GM18907 (cell line): ENCODE results near the gene CACNA1B.
"Not testable (repeated sequence)": the region's sequence is repeated elsewhere in the genome, so short reads cannot be mapped to it uniquely, and the experiment has no call there.

ENCODE experiments used
- ATAC-seq: cut with Tn5 transposase; IDR thresholded peaks from one replicate; pipeline ENCODE4 v1.9.1; 2021; ENCODE audit warnings: mild to moderate bottlenecking, moderate library complexity; ENCODE audit not compliant: unreplicated experiment

Gene CACNA1B

GRCh38 chr9:138068601-138069035, 191.0 kb downstream of the CACNA1B start:
- ATAC-seq: no peak

DNA sequence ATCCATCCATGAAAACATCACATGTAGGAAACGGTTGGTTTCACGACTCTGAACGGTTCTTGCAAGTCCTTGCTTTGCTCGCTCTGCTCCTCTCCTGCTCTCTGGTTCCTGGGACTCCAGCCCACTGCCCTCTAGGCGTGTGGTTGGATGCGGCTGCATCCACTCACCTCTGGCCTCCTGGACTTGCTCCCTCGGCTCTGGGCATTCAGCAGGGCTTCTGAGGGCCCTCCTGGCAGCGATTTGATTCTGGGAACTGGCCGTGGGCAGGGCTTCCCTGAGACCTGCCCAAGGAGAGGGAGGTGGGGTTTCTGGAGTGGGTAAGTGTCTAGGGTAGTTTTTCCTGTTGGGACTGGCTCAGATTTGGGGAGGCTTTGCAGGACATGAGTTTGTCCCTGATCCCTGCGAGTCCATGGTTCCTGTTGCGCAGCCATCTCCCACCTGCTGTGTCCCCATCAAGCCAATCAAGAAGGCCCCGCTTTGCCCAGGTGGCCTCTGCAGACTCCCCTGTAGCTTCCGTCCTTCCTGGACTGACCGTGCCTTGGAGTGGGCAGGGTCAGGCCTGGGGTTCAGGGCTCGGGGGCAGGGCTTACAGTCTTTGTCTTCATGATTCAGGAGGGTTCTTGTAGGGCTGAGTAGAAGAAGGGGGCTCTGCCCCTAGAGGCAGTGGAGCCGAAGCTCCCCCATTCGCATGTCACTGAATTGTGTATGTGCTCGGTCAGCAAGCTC, 192.3 kb downstream of the CACNA1B start:
- no peak for ATAC-seq

GRCh38 chr9:138070815-138071214, 193.2 kb downstream of the CACNA1B start:
- ATAC-seq: no peak

DNA sequence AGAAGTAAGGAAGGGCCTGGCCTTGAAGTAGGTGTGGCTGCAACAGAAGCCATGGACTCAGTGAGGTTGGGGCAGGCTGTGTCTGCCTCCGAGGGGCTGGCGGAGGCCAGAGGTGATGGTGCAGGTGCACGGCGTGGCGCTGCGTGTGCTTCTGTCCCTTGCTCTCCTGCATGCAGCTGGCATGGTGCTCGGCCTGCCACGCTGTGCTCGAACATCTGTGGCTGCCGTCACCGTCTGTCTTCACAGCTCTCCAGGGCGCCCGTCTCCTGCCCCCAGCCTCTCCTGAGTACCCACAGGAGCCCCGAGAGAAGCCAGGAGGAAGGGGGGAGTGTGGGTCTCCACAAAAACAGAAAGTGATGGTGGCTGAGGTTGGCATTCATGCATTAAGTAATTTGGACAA, 193.7 kb downstream of the CACNA1B start:
- ATAC-seq: no peak

DNA sequence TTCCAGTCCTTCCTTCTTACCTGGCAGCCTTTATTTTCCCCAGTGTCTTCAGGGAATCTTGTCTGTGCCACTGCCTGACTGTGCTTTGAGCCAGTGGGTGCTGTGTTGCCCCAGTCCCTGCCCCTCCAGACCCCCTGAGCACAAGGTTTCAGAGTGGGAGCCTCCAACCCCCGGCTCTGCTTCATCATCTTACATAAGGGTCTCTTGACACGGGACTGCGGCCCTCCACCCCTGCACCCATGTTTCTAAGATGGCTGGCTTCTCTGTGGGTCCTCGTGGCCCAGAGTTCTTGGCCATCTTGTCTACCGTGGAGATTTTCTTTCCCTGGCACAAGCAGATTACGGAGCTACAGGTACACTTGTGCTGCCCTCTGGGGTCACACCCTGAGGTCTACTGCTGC, 194.1 kb downstream of the CACNA1B start:
- ATAC-seq: no peak

DNA sequence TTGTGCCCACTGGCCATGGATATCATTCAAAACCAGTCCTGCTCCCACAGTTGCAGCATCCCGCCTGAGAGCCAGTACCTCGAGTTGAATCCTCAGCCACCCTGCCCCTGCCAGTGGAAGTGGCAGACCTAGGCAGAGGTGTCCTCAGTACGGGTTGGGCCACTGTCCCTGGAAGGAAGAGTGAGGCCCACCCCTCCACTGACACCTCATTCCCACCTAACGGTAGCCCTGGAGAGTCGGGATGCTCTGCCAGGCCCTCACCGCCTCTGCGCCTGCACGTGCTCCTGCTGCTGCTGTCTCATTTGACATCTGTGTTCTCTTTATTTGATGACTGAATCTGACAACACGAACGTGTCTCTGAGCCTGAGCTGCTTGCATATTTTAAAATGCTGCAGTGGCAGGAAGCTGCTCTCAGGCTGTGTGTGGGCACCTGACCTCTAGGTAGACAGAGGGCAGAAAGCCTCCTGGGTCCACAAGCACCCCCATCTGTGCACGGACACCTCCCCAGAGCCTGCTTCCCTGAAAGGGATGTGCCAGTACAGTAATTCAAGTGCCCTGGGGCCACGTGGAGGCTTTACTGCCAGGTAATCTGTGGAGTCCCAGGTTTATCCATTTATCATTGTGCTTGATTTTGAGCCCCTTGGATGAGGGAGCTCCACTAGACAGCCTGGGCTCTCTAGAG, 194.7 kb downstream of the CACNA1B start:
- ATAC-seq: no peak

DNA sequence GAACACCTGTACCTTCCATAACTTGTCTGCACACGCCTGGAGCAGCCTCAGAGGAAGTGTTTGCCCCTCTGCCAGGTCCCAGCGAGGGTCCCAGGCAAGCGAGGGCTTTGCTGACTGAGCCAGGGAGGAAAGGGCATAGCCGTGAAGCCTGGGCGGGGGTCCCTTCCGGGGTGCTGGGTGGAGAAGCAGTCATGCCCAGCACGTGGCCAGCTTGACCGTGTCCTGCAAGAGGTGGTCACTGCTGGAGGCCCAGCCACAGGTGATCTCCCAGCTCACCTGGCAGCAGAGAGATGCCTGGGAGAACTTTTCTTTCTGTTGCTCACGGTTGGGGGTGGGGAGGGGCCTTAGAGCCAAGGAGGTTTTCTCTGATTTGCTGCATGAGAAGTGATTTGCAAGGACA, 195.3 kb downstream of the CACNA1B start:
- no peak for ATAC-seq

DNA sequence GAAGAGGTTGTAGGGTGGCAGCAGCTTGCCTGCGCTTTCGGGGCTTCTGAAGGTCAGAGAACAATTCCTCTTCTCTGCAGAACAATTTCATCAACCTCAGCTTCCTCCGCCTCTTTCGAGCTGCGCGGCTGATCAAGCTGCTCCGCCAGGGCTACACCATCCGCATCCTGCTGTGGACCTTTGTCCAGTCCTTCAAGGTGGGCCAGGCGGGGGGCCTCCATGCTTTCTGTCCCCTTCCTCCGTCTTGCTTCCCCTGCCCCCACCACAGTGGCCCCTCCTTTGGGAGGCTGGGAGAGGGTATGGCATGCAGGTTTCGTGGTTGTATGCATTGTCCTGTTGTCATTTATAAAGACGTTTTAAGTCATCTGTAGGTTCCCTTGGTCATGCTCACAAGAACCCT, 195.8 kb downstream of the CACNA1B start:
- ATAC-seq: no peak

DNA sequence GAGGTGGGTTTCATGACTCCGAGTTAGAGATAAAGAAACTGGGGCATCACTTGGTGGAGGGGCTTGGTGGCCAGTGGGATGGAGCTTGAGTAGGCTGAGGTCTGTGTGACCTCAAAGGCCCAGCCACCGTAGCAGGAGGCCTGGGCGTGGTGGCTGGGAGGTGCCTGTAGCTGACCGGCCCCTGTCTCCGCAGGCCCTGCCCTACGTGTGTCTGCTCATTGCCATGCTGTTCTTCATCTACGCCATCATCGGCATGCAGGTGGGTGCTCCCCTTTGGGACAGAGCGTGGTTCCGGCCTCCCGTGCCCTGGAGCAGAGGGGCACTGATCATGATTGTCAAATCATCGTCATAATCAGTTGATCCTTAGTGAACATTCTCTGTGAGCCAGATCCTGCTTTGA, 196.2 kb downstream of the CACNA1B start:
- no peak for ATAC-seq

- no peak for ATAC-seq
Measured at GRCh38 chr9:138074516-138074915, 196.9 kb downstream of the CACNA1B start.

GRCh38 chr9:138075496-138075895, 197.9 kb downstream of the CACNA1B start:
- ATAC-seq: no peak

DNA sequence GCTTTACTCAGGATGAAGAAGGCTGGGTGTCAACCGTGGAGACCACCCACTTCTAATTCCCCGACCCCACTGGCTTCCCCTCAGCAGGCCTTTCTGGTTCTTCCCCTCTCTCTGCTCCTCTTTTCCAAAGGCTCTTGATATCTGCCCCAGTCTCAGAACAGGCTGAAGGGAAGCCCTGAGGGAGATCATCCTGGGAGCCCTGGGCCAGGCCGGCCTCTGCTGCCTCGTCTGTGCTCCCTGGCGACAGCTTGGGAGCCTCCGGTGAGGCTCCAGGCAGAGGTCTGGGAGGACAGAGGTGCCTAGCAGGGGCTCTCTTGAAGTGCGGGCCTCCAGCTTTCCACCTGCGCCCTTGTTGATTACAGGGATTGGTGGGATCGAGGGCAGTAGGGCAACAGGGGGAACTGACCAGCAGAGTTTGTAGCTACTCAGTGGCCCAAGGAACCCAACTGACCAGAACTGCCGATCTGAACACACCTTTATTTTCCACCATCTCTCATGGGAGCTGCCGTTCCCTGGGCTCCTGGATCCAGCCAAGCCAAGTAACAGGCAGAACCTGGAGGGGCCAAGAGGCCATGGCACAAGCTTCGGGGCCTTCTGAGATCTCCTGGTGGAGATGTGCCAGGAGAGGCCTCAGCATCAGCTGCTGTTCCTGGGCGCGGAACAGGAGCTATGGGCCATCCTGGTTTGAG, 198.5 kb downstream of the CACNA1B start:
- ATAC-seq: no peak

GRCh38 chr9:138076650-138077009, 199.0 kb downstream of the CACNA1B start:
- ATAC-seq: no peak

DNA sequence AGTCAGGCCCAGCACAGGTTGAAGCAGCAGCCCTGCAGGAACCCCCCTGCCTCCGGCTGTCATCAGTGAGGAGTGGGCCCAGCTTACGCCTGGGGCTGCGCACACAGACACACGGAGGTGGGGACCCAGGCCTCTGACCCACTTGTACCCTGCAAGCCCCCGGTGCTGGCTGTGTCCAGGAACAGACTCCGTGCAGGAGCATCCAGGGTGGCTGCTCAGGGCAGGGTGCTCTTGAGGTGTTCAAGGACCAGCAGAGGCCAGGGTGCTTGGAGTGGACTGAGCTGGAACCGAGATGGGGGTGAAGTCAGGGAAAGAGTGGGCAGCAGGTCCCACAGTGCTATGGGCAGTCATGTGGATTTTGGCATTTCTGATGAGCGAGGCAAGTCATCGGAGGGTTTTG, 199.5 kb downstream of the CACNA1B start:
- no peak for ATAC-seq

GRCh38 chr9:138077898-138078540, 200.4 kb downstream of the CACNA1B start:
- no peak for ATAC-seq

DNA sequence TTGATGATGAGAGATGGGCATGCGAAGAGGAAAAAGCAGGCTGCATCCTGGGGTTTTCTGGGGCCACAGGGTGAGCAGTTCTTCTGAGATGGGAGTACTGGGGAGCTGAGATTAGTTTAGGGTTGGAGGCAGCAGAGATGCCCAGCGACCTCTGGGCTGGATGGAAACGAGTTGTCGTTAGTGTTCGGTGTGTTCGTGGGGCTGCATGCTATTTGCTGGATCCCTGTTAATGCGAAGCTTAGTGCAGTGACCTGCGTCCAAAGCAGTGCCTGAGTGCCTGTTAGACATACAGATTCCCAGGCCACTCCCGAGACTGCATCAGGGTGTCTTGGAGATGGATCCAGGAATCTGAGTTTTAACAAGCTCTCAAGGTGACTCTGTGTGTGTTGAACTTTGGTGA, 201.3 kb downstream of the CACNA1B start:
- ATAC-seq: no peak

GRCh38 chr9:138080979-138081378, 203.4 kb downstream of the CACNA1B start:
- no peak for ATAC-seq

DNA sequence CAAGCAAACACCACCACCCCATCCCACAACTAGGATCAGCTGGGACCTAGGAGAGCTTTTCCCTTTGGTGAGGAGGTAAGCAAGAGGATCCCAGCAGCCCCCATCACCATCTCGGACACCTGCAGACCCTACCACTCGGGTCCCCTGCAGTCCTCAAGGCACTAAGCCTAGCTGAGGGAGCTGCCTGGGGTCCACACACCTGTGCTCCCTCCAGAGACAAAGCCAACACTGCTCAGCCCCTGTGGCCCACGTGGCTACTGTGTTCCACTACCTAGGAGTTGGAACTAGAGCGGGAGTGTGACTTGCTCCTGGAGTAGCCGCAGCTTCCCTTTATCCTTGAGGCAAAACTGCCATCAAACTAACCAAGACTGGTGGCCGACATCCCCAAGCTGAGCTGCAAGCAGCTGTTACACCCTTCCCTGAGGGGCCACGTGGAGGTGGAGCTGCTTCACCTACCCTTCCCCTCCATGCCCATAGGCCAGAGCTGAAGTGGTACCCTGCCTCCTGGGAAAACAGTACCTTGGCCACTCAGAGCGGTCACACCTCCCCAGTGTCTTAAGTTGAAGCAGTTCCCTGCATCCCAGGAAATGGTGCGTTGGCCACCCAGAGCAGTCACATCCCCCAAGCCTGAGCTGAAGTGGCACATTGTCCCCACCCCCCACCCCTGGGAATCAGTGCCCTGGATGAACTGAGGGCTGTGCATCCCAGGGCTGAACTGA, 205.5 kb downstream of the CACNA1B start:
- no peak for ATAC-seq

GRCh38 chr9:138083873-138084272, 206.3 kb downstream of the CACNA1B start:
- no peak for ATAC-seq

GRCh38 chr9:138085568-138085967, 208.0 kb downstream of the CACNA1B start:
- no peak for ATAC-seq

DNA sequence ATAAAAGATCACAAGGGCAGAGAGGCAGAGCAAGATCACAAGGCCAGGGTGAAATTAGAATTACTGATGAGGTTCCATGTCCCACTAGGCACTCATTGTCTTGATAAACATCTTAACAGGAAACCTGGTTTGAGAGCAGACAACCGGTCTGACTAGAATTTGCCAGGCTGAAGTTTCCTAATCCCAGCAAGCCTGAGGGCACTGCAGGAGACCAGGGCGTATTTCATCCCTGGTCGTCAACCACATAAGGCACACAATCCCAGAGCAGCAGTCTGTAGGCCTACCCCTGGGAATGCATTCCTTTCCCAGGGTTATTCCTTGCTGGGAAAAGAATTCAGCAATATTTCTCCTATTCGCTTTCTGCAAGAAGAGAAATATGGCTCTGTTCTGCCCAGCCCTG, 214.5 kb downstream of the CACNA1B start:
- not testable (repeated sequence) for ATAC-seq
